ENCODE results near the gene PCNX1.

- TF ChIP-seq, protein P1, sequence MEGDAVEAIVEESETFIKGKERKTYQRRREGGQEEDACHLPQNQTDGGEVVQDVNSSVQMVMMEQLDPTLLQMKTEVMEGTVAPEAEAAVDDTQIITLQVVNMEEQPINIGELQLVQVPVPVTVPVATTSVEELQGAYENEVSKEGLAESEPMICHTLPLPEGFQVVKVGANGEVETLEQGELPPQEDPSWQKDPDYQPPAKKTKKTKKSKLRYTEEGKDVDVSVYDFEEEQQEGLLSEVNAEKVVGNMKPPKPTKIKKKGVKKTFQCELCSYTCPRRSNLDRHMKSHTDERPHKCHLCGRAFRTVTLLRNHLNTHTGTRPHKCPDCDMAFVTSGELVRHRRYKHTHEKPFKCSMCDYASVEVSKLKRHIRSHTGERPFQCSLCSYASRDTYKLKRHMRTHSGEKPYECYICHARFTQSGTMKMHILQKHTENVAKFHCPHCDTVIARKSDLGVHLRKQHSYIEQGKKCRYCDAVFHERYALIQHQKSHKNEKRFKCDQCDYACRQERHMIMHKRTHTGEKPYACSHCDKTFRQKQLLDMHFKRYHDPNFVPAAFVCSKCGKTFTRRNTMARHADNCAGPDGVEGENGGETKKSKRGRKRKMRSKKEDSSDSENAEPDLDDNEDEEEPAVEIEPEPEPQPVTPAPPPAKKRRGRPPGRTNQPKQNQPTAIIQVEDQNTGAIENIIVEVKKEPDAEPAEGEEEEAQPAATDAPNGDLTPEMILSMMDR (IDR thresholded peaks at IDR 0.05; ENCODE audit: low read depth, low read length), result no peak
- TF ChIP-seq MAX (IDR thresholded peaks at IDR 0.05; ENCODE audit: low read depth, low read length) (no peak), MYC (IDR thresholded peaks at IDR 0.05; ENCODE audit: low read depth, low read length) (no peak), POLR2A (IDR thresholded peaks at IDR 0.05; ENCODE audit: extremely low read depth, insufficient read length) (no peak)
Observed at GRCh38 chr14:70872678-70873020, 34.6 kb upstream of the PCNX1 start.
